HG03039 (cell line): ENCODE measurements around the gene TCF12.

Experiments used
- ATAC-seq: cut with Tn5 transposase; IDR thresholded peaks from one replicate; pipeline ENCODE4 v1.9.1; 2021; ENCODE audit warnings: mild to moderate bottlenecking, moderate library complexity; ENCODE audit not compliant: unreplicated experiment

Gene TCF12

DNA sequence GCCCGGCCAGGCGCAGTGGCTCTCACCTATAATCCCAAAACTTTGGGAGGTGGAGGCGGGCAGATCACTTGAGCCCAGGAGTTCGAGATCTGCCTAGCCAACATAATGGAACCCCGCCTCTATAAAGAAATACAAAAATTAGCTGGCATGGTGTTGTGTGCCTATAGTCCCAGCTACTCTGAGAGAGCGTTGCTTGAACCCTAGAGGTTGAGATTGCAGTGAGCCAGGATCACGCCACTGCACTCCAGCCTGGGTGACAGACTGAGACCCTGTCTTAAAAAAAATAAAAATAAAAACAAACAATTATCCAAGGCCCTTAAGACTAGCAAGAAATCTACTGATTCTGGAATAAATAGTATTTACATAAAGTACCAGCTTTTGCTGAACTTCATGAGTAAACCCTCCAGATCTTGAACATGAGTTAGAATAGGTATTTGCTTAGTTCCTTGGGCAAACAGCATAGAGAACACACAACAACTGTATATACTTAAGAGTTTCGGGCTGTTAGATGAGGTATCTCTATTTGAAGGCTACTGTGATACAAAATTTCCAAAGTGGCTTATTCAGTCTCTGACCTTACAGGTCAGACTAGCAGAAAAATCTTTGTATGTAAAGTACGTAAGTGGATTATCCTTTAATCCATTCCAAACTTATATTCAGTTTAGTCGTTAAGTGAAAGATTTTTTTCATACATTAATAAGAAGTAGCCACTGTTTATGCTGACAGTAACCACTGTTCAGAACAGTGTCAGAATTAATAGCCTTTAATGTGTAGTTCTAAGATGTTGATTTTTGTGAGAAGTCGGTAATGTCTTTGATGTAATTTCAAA, 286.8 kb downstream of the TCF12 start:
- no peak for ATAC-seq

DNA sequence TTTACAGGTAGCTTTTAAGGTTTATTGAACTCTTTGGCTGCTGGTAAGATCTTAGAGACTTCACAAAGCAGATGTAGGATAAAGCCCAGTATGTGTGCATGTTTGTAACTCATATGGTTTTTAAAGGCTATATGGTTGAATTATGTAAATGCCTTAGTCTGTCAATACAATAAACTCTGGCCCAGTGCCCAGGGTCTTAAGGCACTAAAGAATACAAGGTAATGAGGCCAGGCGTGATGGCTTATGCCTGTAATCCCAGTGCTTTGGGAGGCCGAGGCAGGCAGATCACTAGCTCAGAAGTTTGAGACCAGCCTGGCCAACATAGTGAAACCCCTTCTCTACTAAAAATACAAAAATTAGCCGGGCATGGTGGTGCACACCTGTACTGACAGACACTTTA, 287.6 kb downstream of the TCF12 start:
- ATAC-seq, result no peak

DNA sequence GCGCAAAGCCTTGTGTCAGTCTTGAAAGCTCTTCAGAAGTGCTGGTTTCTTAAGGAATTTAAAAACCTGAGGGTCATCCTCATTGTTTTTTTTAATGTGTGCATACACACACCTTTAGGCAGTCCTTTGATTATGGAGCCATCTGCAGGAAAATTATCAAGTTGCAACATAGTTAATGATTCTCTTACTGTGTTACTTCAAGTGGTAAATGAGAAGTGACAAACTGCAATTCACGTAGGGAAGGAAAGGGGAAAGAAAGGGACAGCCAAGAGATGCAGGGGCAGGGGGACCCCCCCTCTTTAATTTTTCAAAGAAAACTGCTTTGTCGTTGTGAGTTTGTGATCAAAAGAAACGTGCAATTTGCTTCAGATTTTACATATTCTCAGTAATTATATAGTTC, 295.4 kb downstream of the TCF12 start:
- no peak for ATAC-seq

DNA sequence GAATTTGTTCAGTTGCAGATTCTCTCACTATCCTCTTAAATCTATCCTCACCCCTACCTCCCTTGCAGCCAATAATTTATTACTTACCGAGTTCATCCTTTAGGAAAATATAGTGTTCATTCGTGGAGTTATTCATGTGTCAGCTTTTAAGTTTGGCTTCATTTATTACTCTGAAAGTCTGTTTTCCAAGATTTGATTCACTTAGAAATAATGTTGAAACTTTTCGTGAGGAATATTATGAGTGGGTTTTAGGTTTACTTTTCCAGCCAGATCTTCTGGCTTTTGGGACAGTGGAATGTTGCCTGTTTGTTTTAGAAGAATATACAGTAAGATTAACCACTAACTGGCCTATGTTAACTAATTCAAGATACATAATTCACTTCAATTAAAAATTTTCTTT, 296.9 kb downstream of the TCF12 start:
- ATAC-seq, result no peak

DNA sequence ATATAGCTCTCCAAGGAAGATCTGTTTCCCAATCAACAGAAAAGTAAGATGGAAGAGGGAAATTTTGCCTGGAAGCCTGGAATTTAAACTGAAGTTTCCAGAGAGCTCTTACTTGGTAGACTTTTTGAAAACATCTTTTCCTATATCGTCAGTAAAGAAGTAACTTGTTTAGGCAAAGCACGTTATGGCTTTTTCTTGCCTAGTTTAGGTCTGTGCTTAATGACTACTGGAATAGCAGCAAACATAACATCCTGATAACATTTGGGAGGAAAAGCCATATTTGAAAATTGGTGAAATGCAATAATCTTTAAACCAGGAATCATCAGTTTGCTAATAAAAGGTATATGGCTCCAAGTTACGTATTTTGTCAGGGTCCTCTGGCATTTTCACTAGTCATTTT, 297.4 kb downstream of the TCF12 start:
- ATAC-seq, result no peak

DNA sequence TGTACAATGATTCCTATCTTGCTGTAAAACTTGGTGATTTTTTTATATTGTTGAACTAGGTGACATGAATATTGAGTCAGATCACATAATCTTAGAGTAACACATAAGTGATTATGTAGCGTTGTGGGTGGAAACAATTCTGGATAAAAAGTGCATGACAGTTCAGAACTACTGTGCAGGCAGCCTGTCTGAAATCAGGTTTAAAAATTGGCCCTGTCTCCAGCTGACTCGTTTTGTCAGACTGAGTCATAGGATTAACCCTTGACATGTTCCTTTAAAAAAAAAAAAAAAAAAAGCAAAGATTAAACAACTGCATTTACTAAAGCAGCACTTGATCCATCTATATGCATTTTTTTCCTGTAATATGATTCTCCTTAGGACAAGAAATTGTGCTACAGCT, 297.8 kb downstream of the TCF12 start:
- ATAC-seq, result no peak

DNA sequence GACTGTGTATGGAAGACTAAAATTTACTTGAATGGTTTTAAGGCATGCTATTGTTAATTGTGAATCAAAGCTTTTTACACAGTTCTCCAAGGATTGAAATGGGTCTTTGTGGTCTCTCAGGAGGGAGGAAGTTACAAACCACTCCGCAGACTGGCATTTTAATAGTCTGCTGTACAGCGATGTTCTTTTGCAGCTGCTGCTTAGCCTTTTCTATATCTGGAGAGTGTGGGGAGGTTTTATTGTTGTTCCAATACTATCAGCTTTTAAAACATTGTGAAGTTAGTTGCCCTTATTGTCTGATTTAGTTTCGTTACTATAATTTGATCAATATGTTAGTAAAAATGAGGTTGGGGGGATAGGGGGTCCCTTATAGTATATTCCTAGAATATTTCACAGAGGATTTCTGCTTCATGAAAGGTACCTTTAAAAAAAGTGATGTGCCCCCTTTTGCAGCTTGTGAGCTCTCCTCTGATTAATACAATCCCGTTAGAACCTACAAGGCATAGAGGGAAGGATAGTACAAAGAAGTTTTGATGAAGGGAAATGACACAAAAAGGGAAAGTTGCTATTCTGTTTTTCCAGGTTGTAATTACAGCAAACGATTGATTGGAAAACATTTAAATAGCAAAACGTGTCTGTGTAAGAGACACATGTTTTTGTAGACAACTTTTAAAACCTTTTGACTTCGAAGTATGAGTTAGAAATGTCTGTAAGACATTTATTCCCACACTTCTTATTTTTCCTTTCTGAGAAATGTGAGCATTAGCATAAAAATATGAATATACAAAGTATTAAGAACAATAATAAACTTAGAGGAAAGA, 299.5 kb downstream of the TCF12 start:
- ATAC-seq, result no peak

DNA sequence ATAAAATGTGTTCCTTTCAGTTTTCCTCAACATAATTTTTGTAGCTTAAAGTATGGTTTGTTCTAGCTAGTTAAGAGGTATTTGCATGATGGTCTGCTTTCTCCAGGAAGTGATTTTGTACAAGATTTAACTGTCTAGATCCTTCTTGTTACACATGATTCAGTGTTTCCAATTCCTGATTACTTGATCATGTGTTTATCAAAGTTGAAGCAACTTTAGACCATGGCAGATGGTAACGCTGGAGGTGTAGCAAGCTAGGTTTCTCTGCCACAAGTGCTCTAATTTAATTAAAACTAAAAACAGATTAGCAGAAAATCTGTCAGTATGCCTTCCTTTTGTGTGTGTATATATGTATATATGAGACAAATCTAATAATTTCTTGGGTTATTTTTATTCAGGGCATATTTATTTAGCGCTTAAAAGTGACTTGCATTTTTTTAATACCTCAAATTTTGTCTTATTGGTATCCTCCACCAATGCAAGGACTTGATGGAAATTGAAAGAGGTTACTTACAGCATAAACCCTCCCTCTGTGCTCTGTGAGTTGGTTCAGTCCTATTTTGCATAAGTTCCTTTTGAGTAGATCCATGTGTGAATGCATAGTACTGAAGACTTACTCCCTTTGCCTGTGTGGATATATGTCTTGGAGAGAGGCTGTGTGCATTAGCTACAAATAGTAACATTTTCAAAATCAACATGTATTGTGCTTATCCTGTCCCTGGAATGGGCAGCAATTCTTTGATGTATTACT, 300.6 kb downstream of the TCF12 start:
- no peak for ATAC-seq

DNA sequence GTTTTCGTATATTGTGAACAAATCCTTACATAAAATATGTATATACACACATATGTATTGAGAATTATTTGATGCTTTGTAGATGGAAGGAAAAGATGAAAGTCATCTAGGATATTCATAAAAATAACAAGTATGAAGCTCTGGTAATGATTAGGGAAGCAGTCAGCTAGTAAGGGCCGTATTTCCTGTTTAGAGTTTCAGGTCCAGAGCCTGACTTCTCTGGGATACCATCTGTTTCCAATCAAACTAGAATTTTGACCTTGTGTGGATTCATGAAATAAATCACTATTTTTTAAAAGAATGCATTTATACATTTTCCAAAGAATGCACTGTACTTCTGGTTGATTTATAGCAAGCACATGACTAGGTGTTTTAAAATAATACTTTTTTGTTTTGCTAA, 301.8 kb downstream of the TCF12 start:
- ATAC-seq, result no peak

DNA sequence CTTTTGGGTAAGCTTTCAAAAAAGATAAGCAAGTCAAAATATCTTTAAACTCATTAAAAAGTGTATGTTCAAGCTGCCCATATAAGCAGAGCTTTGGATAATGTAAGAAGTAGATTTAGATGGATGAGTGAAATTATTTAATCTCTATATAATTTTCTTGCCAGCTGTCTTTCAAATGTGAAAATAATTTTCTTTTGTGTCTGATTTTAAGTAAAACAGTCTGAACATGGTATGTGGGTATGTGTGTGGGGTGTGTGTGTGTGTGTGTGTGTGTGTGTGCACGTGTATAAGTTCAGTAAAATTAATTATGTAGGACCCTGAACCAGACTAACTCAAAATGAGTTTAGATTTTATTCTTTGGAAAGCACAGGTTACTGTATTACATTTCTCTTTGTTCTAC, 302.7 kb downstream of the TCF12 start:
- ATAC-seq, result no peak

DNA sequence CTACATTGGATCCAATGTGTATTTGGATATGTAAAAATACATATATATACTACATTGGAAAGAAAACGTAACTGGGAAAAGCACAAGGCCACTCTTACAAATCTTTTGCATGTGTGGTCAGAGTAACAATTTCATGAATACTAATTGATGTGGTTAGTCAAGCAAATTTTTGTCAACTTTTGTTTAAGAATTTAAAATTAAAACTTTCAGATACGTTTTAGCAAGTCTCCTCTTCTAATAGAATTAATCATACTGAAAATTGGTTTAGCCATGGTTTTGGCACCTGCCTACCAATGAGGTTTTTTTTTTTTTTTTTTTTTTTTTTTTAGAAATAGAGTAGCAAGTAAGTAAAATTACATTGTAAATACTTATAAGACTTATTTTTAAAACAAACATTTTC, 304.9 kb downstream of the TCF12 start:
- ATAC-seq, result no peak

DNA sequence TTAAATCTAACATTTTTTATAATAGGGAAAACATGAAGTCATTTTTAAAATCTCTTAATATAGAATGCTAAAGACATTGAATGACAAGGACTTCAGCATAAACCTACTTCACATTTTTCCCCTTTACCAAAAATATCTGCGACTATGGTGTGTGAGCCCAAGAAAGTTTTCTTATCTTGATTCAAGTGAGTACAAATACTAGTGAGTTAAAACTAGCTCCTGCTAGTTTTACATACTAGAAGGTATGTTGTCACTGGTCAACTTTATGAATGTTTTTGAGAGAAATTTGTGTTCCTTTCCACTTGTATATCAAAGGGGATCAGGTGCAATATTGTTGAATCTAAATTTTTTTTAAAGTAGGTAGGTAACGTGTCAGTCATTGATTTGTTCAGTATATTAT, 305.4 kb downstream of the TCF12 start:
- no peak for ATAC-seq

DNA sequence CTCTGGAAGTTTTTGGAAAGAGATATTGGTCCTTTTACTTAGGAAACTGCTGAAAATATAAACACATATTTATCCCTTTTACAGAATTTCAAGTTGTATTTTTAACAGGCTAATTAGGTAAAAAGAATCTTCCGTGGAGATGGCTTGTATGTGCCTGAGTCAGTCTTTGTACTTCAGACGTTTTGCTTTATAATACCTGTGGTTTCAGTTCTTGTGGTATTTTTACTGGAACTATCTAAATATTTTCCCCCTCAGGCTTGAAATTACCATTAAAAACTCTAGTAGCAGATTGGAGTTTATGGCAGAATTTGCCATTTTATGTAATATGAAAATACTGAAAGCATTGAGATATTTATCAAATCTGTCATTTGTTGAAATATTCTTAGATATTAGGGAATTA, 306.2 kb downstream of the TCF12 start:
- ATAC-seq, result no peak

DNA sequence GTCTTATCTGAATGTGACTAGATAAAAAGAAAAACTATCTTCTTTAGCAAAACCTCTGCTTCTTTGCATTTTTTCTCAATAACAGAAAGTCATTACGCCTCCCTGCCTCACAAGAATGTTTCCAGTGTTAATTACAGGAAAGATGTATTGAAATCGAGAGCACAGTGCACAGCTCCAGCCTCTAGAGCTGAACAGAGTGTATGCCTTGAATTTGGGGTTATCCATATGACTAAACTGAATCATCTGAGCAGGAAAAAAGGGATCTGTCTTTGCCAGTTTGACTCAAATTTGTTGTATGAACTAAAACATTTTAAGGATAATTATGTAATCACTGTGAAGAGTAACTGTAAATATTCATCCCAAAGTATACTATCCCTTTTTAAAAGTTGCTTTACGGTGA, 308.7 kb downstream of the TCF12 start:
- no peak for ATAC-seq

DNA sequence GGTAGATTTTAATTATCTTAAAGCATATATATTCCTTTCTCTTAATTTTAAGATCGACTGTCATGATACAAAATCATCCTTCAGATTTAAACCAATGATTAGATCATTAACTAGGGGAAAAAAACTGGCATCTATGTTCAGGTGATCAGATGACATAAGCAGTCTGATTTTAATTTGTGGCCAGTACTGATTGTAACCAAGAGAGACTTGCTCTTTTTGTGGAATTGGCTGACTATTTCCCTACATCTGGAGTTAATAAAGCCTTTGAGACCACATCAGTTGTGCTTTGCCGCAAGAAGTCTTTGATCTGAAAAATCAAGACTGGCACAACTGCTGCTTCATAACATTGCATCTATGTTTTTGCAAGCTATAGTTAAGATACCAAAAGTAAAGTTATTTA, 309.5 kb downstream of the TCF12 start:
- ATAC-seq, result no peak

DNA sequence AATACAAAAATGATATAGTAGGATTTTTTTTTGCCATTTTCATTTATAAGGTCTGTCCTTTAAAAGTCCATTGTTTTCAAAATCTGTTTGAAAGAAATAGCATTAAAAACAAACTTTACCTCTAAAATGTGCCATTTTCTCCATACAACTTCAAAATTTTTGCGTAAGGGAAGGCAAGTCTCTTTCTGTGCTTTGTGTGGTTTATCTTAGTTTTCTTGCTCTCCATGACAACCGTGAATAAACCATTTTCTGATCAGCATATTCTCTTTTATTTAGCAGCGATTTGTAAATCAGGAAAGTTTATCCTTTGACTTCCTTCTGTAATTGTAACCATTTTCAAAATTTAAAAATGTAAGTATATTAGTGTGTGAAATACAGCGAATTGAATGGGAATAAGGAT, 310.0 kb downstream of the TCF12 start:
- ATAC-seq, result no peak

DNA sequence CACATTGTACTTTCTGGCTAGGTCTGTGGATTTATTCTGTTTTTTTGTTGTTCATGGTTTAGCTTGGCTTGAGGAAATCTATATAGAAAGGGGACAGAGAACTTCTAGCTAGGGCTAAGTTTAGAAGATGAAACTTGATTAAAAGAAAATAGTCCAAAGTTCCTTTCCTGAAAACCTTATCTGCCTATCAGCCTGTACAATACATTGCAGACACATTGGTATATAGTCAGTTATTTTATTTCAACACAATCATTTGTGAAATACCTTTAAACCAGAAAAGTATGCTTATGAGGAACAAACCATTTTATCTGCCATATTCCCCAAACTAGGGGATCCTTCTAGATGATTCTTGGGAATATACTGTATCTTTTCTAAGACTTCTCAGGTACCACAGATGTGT, 310.6 kb downstream of the TCF12 start:
- ATAC-seq, result no peak

DNA sequence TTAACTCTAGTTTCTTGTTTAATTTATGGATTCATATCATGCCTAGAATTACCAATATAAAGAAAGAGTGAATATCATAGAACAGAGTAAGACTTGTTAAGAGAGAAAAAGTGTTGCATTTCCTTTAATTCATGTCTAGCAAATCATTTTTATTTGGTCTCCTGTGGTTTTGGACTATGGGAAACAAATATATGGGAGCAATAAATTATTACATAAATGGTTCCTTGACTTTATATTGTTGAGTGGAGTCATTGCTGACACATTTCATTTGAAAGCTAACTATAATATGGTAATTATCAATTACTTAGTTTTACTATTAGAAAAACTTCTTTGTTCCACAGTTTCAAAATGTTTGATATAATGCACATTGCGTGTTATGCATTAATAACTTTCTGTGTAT, 313.1 kb downstream of the TCF12 start:
- no peak for ATAC-seq

DNA sequence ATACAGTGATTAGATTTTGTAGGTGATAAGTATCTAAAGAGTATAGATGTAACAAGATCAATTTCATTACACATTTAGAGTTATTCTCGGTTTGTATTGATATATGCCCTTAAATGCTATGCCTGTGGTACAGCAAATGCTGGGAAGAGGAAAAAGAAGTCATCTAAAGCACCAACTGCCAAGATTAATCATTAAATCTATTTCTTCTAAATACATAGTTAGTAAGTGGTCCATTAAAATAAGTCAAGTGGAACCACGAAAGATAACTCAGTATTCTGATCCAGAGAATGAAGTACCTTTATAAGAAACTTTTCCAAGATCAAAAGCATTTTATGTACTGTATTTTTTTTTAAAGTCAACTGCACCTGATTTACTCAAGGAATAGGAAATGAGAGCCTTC, 315.7 kb downstream of the TCF12 start:
- no peak for ATAC-seq

DNA sequence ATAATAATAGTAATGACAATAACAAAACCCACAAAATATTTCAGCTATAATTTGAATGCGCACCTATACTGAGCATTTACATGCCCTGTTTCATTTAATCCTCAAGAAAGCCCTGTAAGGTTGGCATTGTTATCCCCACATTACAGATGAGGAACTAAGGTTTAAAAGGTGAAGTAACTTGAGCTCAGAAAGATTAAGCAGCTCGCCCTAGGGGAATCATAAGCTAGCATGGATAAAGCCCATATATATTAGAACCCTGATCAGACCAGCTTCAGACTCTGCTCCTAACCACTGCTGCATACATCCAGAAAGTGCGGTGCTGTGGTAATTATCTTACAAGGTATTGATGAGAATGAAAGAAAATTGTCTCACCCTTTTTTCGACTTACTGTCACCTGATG, 316.7 kb downstream of the TCF12 start:
- ATAC-seq, result no peak

DNA sequence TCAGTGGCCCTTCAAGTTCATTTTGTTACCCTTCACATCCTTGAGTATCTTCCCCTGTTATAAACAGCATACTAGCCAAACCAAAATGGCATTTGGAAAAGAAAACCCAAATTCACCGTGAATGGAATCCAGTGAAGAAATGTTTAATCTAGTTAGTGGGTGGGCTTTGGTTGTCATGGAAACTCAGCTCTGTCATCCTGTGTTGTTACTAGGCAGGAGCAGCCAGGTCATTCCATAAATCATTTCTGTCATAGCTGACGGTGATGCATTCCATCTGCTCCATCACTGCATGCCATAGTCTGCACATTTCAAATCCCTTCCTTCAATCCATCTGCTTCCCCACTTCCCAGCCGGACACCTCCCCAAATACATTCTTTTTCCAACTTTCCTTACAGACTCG, 317.4 kb downstream of the TCF12 start:
- ATAC-seq, result no peak
